Hepatocyte (in vitro differentiated cells): ENCODE data around the gene TXNDC16. TPM values are rescaled to one million over a fixed set of nuclear protein-coding genes. Genes with fewer than 3 reads are reported as not detected.

ENCODE experiments used
- polyA plus RNA-seq: library from polyadenylated mRNA; unstranded; fragments of >200 nt; fragmentation: Nextera tagmentation; extraction: Ambion mirVana; gene quantifications from 2 replicates; pipeline ENCODE4 v1.2.1, GENCODE V29; 2016
- total RNA-seq: library from RNA; depleted of rRNA; stranded (reverse); fragments of >200 nt; gene quantifications from 2 replicates; pipeline ENCODE4 v1.2.3, GENCODE V29; 2014

TXNDC16 gene
- total and polyA plus RNA-seq, 2 experiments from 2014 or later = 5.0 to 14.2 TPM

Other genes starting within 250 kb of the TXNDC16 start
- gene PTGER2, start 238.2 kb downstream of the TXNDC16 start, total RNA-seq = 18.5 and 18.7 TPM in 2 replicates
- 43.0 and 49.3 TPM in 2 replicates for gene PTGER2, start 238.2 kb downstream of the TXNDC16 start, polyA plus RNA-seq
- 1.8 and 2.5 TPM in 2 replicates for gene GPR137C, start 331 bp upstream of the TXNDC16 start, total RNA-seq
- gene GPR137C, start 331 bp upstream of the TXNDC16 start, polyA plus RNA-seq = 1.3 and 1.7 TPM in 2 replicates
- 80.6 and 91.1 TPM in 2 replicates for gene ERO1A, start 143.1 kb upstream of the TXNDC16 start, total RNA-seq
- gene ERO1A, start 143.1 kb upstream of the TXNDC16 start, polyA plus RNA-seq = 32.2 and 41.6 TPM in 2 replicates
- 134 and 141 TPM in 2 replicates for gene PSMC6, start 154.7 kb upstream of the TXNDC16 start, total RNA-seq
- 79.0 and 89.8 TPM in 2 replicates for gene PSMC6, start 154.7 kb upstream of the TXNDC16 start, polyA plus RNA-seq
- 19.9 and 21.5 TPM in 2 replicates for gene STYX, start 177.7 kb upstream of the TXNDC16 start, total RNA-seq
- 7.1 and 8.1 TPM in 2 replicates for gene STYX, start 177.7 kb upstream of the TXNDC16 start, polyA plus RNA-seq
- 24.5 and 29.4 TPM in 2 replicates for gene GNPNAT1, start 239.1 kb upstream of the TXNDC16 start, total RNA-seq
- 14.1 and 22.6 TPM in 2 replicates for gene GNPNAT1, start 239.1 kb upstream of the TXNDC16 start, polyA plus RNA-seq